Measurements from ENCODE around the gene MDM1.
A peak's percentile ranks its signal among the peaks of the same experiment; 100 is the strongest.

Gene MDM1

GRCh38 chr12:68331869-68332727 lies at the start of gene MDM1 (continued):
- no peak for TF ChIP-seq ZBTB44 (tag by site-specific recombination; IDR thresholded peaks at IDR 0.05)
- no peak for TF ChIP-seq MYNN (tag by site-specific recombination; IDR thresholded peaks at IDR 0.05; ENCODE audit: borderline replicate concordance)
- TF ChIP-seq ZNF571 (tag by site-specific recombination; IDR thresholded peaks at IDR 0.05), result no peak
- TF ChIP-seq ZNF514 (tag by site-specific recombination; IDR thresholded peaks at IDR 0.05), result no peak
- 0 out of 2 replicates have a peak, but pooled peaks have one; percentile 30 for TF ChIP-seq ZBTB10 (tag by site-specific recombination; IDR thresholded peaks at IDR 0.05)
- TF ChIP-seq ZNF654 (tag by site-specific recombination; IDR thresholded peaks at IDR 0.05; ENCODE audit: low read depth), result no peak
- peak; percentile 53; the same call in 1 of the 2 replicates for TF ChIP-seq ZNF561 (tag by site-specific recombination; IDR thresholded peaks at IDR 0.05; ENCODE audit: borderline replicate concordance)
- TF ChIP-seq PRDM1 (tag by site-specific recombination; IDR thresholded peaks at IDR 0.05), result no peak
- TF ChIP-seq ZBTB21 (tag by site-specific recombination; IDR thresholded peaks at IDR 0.05), result no peak
- TF ChIP-seq ZNF529 (tag by site-specific recombination; IDR thresholded peaks at IDR 0.05; ENCODE audit: insufficient replicate concordance), result no peak
- TF ChIP-seq TSHZ1 (tag by site-specific recombination; IDR thresholded peaks at IDR 0.05; ENCODE audit: borderline replicate concordance), result 0 out of 2 replicates have a peak, but pooled peaks have one; percentile 12
- TF ChIP-seq ZNF169 (tag by site-specific recombination; IDR thresholded peaks at IDR 0.05), result no peak
- TF ChIP-seq ZNF211 (tag by site-specific recombination; IDR thresholded peaks at IDR 0.05; ENCODE audit: low read depth), result no peak
- TF ChIP-seq SCRT2 (tag by site-specific recombination; IDR thresholded peaks at IDR 0.05), result peak; percentile 96
- peak; percentile 84 for TF ChIP-seq GLIS2 (tag by site-specific recombination; IDR thresholded peaks at IDR 0.05)
- TF ChIP-seq ZNF121 (tag by site-specific recombination; IDR thresholded peaks at IDR 0.05), result no peak
- no peak for TF ChIP-seq ZFP3 (tag by site-specific recombination; IDR thresholded peaks at IDR 0.05; ENCODE audit: low read depth)
- no peak for TF ChIP-seq EGR2 (tag by site-specific recombination; IDR thresholded peaks at IDR 0.05; ENCODE audit: low read depth)
- TF ChIP-seq ZNF776 (tag by site-specific recombination; IDR thresholded peaks at IDR 0.05; ENCODE audit: borderline replicate concordance), result no peak
- TF ChIP-seq ZNF48 (tag by site-specific recombination; IDR thresholded peaks at IDR 0.05), result no peak
- peak; percentile 26; the same call in 1 of the 2 replicates for TF ChIP-seq ZNF660 (tag by site-specific recombination; IDR thresholded peaks at IDR 0.05)
- TF ChIP-seq ZNF792 (tag by site-specific recombination; IDR thresholded peaks at IDR 0.05), result no peak

Data from HEK293 (cell line).